GM12878 (cell line): Measurements from ENCODE around the gene SLC27A5. TPM values are rescaled to one million over a fixed set of nuclear protein-coding genes. Genes with fewer than 3 reads are reported as not detected.

ENCODE experiments used
- ATAC-seq: fragments of 200-7000 bp; cut with Tn5 transposase; 3 replicates; pipeline ENCODE4 v1.9.1; 2020; ENCODE audit warnings: mild to moderate bottlenecking, moderate library complexity
- BruUV-seq: library from RNA; stranded (reverse); fragments of 400-500 nt; replicated peaks from 2 replicates; lab custom pipeline; 2021; lab: Mats Ljungman, UMichigan
- CTCF ChIA-PET: fragments of 300-600 bp; sonication (Branson Sonifier 250); formaldehyde crosslinking; extraction: SDS; loops from one replicate; lab custom pipeline; 2021; ENCODE audit warnings: inconsistent platforms; lab: Yijun Ruan, JAX
- POLR2A ChIA-PET: fragments of 350-600 bp; formaldehyde crosslinking; extraction: SDS; loops from one replicate; lab custom pipeline; 2021; ENCODE audit warnings: inconsistent platforms; lab: Charles Lee
- RAD21 ChIA-PET: fragments of 300-600 bp; sonication (Branson Sonifier 250); formaldehyde crosslinking; loops from one replicate; lab custom pipeline; 2023; ENCODE audit warnings: antibody characterized with exemption; ENCODE audit not compliant: unreplicated experiment; lab: Charles Lee
- SMC1A ChIA-PET: fragments of 300-600 bp; sonication (Branson Sonifier 250); formaldehyde crosslinking; loops from one replicate; lab custom pipeline; 2023; ENCODE audit not compliant: unreplicated experiment, uncharacterized antibody; lab: Charles Lee
- DNase-seq: peaks from one replicate; pipeline ENCODE4 v3.0.0-alpha.2; 2011; ENCODE audit warnings: low read depth, low spot score
- FAIRE-seq: peaks from 3 replicates; lab custom pipeline; 2011; peaks lifted over from hg19 to GRCh38; lab: Jason Lieb, UNC
- H2AFZ ChIP-seq: 2 replicates; pipeline ENCODE4 v1.6.0; 2011; ENCODE audit warnings: low read depth, low read length, control low read depth; ENCODE audit not compliant: control insufficient read depth
- H3K27ac ChIP-seq: 2 replicates; pipeline ENCODE4 v1.5.1; 2011; ENCODE audit warnings: control low read depth; ENCODE audit not compliant: control insufficient read depth, insufficient read depth
- H3K27me3 ChIP-seq, 2 experiments: replicated peaks in 1 of 2; 2 replicates each; pipeline versions ENCODE4 v1.6.0 to v1.6.1; 2011; ENCODE audit warnings: low read length in 1 of 2; ENCODE audit not compliant: control insufficient read depth in 2 of 2, insufficient read depth in 2 of 2
- H3K36me3 ChIP-seq, 2 experiments: 2 replicates each; pipeline ENCODE4 v1.5.1; 2011; ENCODE audit warnings: low read length in 1 of 2; ENCODE audit not compliant: control insufficient read depth in 2 of 2, insufficient read depth in 2 of 2
- H3K4me1 ChIP-seq: 2 replicates; pipeline ENCODE4 v1.6.1; 2011; ENCODE audit warnings: mild to moderate bottlenecking, low read length, moderate library complexity, mixed read lengths; ENCODE audit not compliant: control insufficient read depth, insufficient read depth
- H3K4me2 ChIP-seq: 2 replicates; pipeline ENCODE4 v1.6.0; 2011; ENCODE audit warnings: control low read depth; ENCODE audit not compliant: control insufficient read depth, insufficient read depth
- H3K4me3 ChIP-seq: fragments of 200-600 bp; sonication (generic); 2 replicates; pipeline ENCODE4 v1.5.1; 2016
- H3K79me2 ChIP-seq: 2 replicates; pipeline ENCODE4 v1.6.0; 2011; ENCODE audit warnings: low read length; ENCODE audit not compliant: control insufficient read depth, insufficient read depth
- H3K9ac ChIP-seq: 2 replicates; pipeline ENCODE4 v1.8.0; 2011; ENCODE audit warnings: low read length, control low read depth, mixed read lengths; ENCODE audit not compliant: control insufficient read depth, insufficient read depth
- H3K9me3 ChIP-seq: replicated peaks from 3 replicates; pipeline ENCODE4 v1.5.1; 2011; ENCODE audit warnings: mild to moderate bottlenecking, low read length; ENCODE audit not compliant: control insufficient read depth, insufficient read depth
- H4K20me1 ChIP-seq: 2 replicates; pipeline ENCODE4 v1.6.0; 2011; ENCODE audit not compliant: control insufficient read depth, insufficient read depth
- BHLHE40 ChIP-seq, 2 experiments: fragments of 450-650 bp in 1 of 2; IDR thresholded peaks; 2 replicates each; pipeline ENCODE4 v1.6.1; 2011 to 2017; ENCODE audit warnings: low read depth in 2 of 2, borderline replicate concordance in 1 of 2, improper control_type of control experiment in 1 of 2, low read length in 1 of 2, mild to moderate bottlenecking in 1 of 2
- CREM ChIP-seq: IDR thresholded peaks from 2 replicates; pipeline ENCODE4 v1.6.1; 2014; ENCODE audit warnings: antibody characterized with exemption, low read depth
- GATAD2B ChIP-seq: fragments of 450-650 bp; conservative IDR thresholded peaks from 2 replicates; pipeline ENCODE4 v1.6.1; 2017; ENCODE audit warnings: low read depth, mild to moderate bottlenecking, moderate library complexity
- HDAC6 ChIP-seq: fragments of 200-600 bp; sonication (generic); IDR thresholded peaks from one replicate; pipeline ENCODE4 v1.8.0; 2017; ENCODE audit warnings: antibody characterized with exemption; ENCODE audit not compliant: unreplicated experiment
- HDGF ChIP-seq: fragments of 450-650 bp; IDR thresholded peaks from 2 replicates; pipeline ENCODE4 v1.6.1; 2016; ENCODE audit warnings: antibody characterized with exemption
- IKZF1 ChIP-seq: fragments of 450-650 bp; conservative IDR thresholded peaks from 2 replicates; pipeline ENCODE4 v1.6.1; 2017; ENCODE audit warnings: antibody characterized with exemption, mild to moderate bottlenecking
- IRF4 ChIP-seq: IDR thresholded peaks from 2 replicates; pipeline ENCODE4 v1.6.1; 2011; ENCODE audit warnings: low read depth, low read length
- MEF2B ChIP-seq: fragments of 450-650 bp; IDR thresholded peaks from 2 replicates; pipeline ENCODE4 v1.6.1; 2018; ENCODE audit warnings: mild to moderate bottlenecking, moderate library complexity; ENCODE audit not compliant: partially characterized antibody, poor library complexity, severe bottlenecking
- NR2F1 ChIP-seq: fragments of 450-650 bp; conservative IDR thresholded peaks from 2 replicates; pipeline ENCODE4 v1.6.1; 2017; ENCODE audit warnings: mild to moderate bottlenecking
- STAT3 ChIP-seq: IDR thresholded peaks from 2 replicates; pipeline ENCODE4 v1.6.1; 2011; ENCODE audit warnings: low read depth, low read length, improper control_type of control experiment
- TBL1XR1 ChIP-seq: IDR thresholded peaks from 2 replicates; pipeline ENCODE4 v1.6.1; 2012; ENCODE audit warnings: low read depth, low read length, improper control_type of control experiment
- ZNF207 ChIP-seq: fragments of 450-650 bp; IDR thresholded peaks from 2 replicates; pipeline ENCODE4 v1.6.1; 2014; ENCODE audit warnings: antibody characterized with exemption, mild to moderate bottlenecking, borderline replicate concordance
- ZNF217 ChIP-seq: fragments of 450-650 bp; IDR thresholded peaks from 2 replicates; pipeline ENCODE4 v1.6.1; 2017; ENCODE audit warnings: antibody characterized with exemption, mild to moderate bottlenecking
- WGBS: methylation state at CpG from one replicate; pipeline ENCODE4 v1.1.6; 2016; ENCODE audit warnings: low lambda C conversion rate; ENCODE audit not compliant: insufficient replicate concordance, insufficient coverage; ENCODE audit errors: missing lambda C conversion rate; 5-methylcytosine and 5-hydroxymethylcytosine counted together
- in situ Hi-C: fragments of 300-500 bp; cut with MboI; formaldehyde crosslinking; loops from 9 replicates; pipeline ENCODE4 v1.14.3; 2018; ENCODE audit warnings: mixed read lengths
- intact Hi-C: fragments of 100-400 bp; cut with micrococcal nuclease; formaldehyde crosslinking; loops from one replicate; pipeline ENCODE4 v1.14.2; 2022; ENCODE audit not compliant: unreplicated experiment
- polyA plus RNA-seq, 11 experiments: library from polyadenylated mRNA; depleted of rRNA in 4 of 11; unstranded in 6 of 11; stranded (reverse) in 5 of 11; fragments of >200 nt; fragmentation: Nextera tagmentation in 4 of 11; fragmentation: Illumina TruSeq in 1 of 11; extraction: Ambion mirVana in 4 of 11; extraction: Trizol in 1 of 11; gene quantifications; 1 replicate in 1 of 11; 2 replicates in 10 of 11; pipeline versions ENCODE4 v1.2.1 to v1.2.3, GENCODE V29; 2011 to 2016; ENCODE audit warnings: inconsistent platforms in 2 of 11, missing spikeins in 2 of 11, low read depth in 1 of 11
- total RNA-seq, 4 experiments: library from RNA; depleted of rRNA in 3 of 4; stranded (reverse); fragments of >200 nt in 3 of 4; fragmentation: Illumina TruSeq in 1 of 4; extraction: Trizol in 1 of 4; gene quantifications; 2 replicates each; pipeline versions ENCODE4 v1.2.1 to v1.2.3, GENCODE V29; 2013 to 2021
- TF ChIP-seq, protein P1 (sequence below): IDR thresholded peaks from 2 replicates; pipeline ENCODE4 v1.6.1; 2011; ENCODE audit warnings: low read depth, mild to moderate bottlenecking, low read length, moderate library complexity, borderline replicate concordance; ENCODE audit errors: extremely low read depth
- TF ChIP-seq, protein P2 (sequence below): IDR thresholded peaks from 2 replicates; pipeline ENCODE4 v1.6.1; 2012; ENCODE audit warnings: low read depth, low read length, improper control_type of control experiment

Gene SLC27A5
- total and polyA plus RNA-seq, 10 of the 15 experiments (the other 5 are each of a cell fraction or from before 2014, with no cell fraction given): 21.2 to 127 (median 31.8) TPM

DNA sequence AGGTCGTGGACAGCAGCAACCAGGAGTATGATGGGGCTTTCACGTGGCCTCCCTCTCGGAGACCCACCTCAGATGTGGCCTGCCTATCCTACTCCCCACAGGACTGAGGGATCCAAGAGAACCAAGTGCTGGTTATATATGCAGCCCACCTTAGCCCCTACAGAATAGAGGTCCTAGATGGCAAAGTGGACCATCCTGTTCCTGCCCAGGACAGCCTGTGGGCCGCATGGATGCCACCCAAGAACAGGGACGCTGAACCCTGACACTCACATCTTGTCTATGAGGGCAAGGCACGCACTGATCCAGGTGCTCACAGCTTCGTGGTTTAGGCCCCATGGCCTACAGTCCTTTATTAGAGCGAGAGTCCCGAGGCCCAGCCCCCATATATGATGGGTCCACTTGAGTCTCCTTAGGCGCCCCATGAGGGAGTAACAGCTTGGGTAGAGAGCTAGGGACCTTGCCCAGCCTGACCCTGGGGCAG is 1.5 kb upstream of the SLC27A5 start (continued):
- TF ChIP-seq STAT3: no peak

DNA sequence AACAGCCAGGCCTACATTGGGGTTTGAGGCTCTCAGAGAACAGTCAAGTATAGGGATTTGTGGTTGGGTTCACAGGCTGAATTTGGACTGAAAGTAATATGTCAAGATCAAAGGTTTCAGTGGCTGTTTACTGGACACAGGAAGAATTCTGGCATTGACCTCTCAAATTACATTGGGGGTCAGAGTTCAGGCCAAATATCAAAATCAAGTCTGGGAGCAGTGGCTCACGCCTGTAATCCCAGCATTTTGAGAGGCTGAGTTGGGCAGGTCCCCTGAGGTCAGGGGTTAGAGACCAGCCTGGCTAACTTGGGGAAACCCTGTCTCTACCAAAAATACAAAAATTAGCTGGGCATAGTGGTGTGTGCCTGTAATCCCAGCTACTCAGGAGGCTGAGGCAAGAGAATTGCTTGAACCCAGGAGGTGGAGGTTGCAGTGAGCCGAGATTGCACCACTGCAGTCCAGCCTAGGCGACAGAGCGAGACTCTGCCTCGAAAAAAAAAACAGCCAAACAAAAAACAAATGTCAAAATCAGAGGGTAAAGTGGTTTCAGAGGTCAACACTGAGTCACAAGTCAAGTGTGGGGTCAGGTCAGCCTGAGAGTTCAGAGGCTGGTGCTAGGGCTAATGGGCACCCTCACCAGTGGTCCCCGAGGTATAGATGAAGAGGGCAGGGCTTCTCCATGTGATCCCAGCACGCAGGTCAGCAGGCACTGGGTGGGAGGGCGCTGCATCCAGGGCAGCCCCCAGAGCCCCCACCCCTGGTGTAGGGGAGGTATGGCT is 1.5 kb downstream of the SLC27A5 start:
- CTCF ChIA-PET: interaction anchor here (1.1 to 1.5 kb wide), 2 partner anchors 10 kb away, joined by 3 to 5 read pairs; partner anchors contain the start of gene ZBTB45
- intact Hi-C loops (no loop called here), in situ Hi-C loops (no loop called here)
- POLR2A ChIA-PET: no interaction called here
- BruUV-seq: no TSS peak
- FAIRE-seq (no peak), DNase-seq (no peak)
- Histone ChIP-seq H3K4me2 (no peak overlapping the region), H3K79me2 (peaks cover 9% of the 10 kb centered on the region), H2AFZ (no peak overlapping the region), H3K9ac (no peak overlapping the region), H3K36me3 (no peaks in the 10 kb centered on the region), H3K9me3 (no peaks in the 10 kb centered on the region; the same call in 2 of the 3 replicates)
- WGBS: 59% methylated on average over 8 of the region's 8 CpGs
- SMC1A ChIA-PET: no interaction called here
- 0 out of 2 replicates have a peak, but pooled peaks have one; percentile 14 for TF ChIP-seq NR2F1
- no peak for TF ChIP-seq IKZF1
- TF ChIP-seq, all 136 proteins: peak for 1
- no peaks in the 10 kb centered on the region for H3K27me3 ChIP-seq
- no peak overlapping the region for H3K27ac ChIP-seq
- no peak overlapping the region for H3K4me3 ChIP-seq
- no peak for ATAC-seq
- RAD21 ChIA-PET: no interaction called here
- H3K4me1 ChIP-seq: peaks cover 8% of the 10 kb centered on the region
- no peaks in the 10 kb centered on the region for H4K20me1 ChIP-seq

DNA sequence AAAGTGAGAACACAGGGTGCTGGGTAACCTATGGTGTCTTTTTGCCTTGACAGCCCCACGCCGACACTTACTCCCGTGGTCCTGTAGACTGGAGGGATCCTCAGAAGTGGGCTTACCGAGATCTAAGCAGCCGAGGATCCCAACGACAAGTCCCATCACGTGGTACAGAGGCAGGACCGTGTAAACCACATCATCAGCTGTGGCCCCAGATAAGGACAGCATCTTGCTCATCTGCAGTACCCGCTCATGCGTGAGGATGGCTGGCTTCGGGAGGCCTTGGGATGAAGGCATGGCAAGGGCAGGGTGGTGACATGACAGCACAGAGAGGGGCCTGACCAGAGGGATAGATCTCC is 2.1 kb downstream of the SLC27A5 start:
- CTCF ChIA-PET: interaction anchor here (1.1 kb wide), 1 partner anchor 10 kb away, joined by 3 read pairs; the partner anchor contains the start of gene ZBTB45
- H3K9me3 ChIP-seq: no peaks in the 10 kb centered on the region; the same call in 2 of the 3 replicates
- H4K20me1 ChIP-seq: no peaks in the 10 kb centered on the region
- intact Hi-C loops (no loop called here), in situ Hi-C loops (no loop called here)
- H3K9ac ChIP-seq: no peak overlapping the region
- 66% methylated on average over 11 of the region's 11 CpGs for WGBS
- no peak overlapping the region for H2AFZ ChIP-seq
- POLR2A ChIA-PET: no interaction called here
- FAIRE-seq (no peak), ATAC-seq (no peak), DNase-seq (no peak)
- H3K4me2 ChIP-seq: no peak overlapping the region
- BruUV-seq: no TSS peak
- no peaks in the 10 kb centered on the region for H3K36me3 ChIP-seq
- no peak overlapping the region for H3K4me3 ChIP-seq
- H3K27ac ChIP-seq: no peak overlapping the region
- no peaks in the 10 kb centered on the region for H3K27me3 ChIP-seq
- peaks cover 5% of the 10 kb centered on the region for H3K4me1 ChIP-seq
- RAD21 ChIA-PET: no interaction called here
- peaks cover 5% of the 10 kb centered on the region for H3K79me2 ChIP-seq
- SMC1A ChIA-PET: no interaction called here
- no peak for TF ChIP-seq MEF2B
- TF ChIP-seq HDGF: no peak
- no peak for TF ChIP-seq BHLHE40 (IDR thresholded peaks at IDR 0.05; ENCODE audit: borderline replicate concordance in 1 of 2, low read depth in 2 of 2, low read length in 1 of 2)
- TF ChIP-seq ZNF217: no peak
- TF ChIP-seq HDAC6: no peak
- TF ChIP-seq CREM: no peak
- no peak for TF ChIP-seq TBL1XR1
- TF ChIP-seq ZNF207: no peak
- TF ChIP-seq, protein P1, sequence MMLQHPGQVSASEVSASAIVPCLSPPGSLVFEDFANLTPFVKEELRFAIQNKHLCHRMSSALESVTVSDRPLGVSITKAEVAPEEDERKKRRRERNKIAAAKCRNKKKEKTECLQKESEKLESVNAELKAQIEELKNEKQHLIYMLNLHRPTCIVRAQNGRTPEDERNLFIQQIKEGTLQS: no peak
- TF ChIP-seq, protein P2, sequence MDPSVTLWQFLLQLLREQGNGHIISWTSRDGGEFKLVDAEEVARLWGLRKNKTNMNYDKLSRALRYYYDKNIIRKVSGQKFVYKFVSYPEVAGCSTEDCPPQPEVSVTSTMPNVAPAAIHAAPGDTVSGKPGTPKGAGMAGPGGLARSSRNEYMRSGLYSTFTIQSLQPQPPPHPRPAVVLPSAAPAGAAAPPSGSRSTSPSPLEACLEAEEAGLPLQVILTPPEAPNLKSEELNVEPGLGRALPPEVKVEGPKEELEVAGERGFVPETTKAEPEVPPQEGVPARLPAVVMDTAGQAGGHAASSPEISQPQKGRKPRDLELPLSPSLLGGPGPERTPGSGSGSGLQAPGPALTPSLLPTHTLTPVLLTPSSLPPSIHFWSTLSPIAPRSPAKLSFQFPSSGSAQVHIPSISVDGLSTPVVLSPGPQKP: no peak
- TF ChIP-seq IRF4: no peak
- TF ChIP-seq GATAD2B: no peak
